Natural killer cell (primary cell): ENCODE measurements around the gene HTR2C. TPM values are rescaled to one million over a fixed set of nuclear protein-coding genes. Genes with fewer than 3 reads are reported as not detected.
"Not testable (repeated sequence)": the region's sequence is repeated elsewhere in the genome, so short reads cannot be mapped to it uniquely, and the experiment has no call there.

Experiments
- ATAC-seq, 3 donors: fragments of 150-1000 bp in 2 of 3; fragments of 200-7000 bp in 1 of 3; cut with Tn5 transposase; 1 replicate in 1 of 3; 2 replicates in 2 of 3; pipeline ENCODE4 v1.10.0; 2021; ENCODE audit warnings: mild to moderate bottlenecking in 2 of 3, moderate library complexity in 2 of 3
- DNase-seq, 2 donors: peaks; one replicate each; pipeline versions ENCODE4 v3.0.0 to v3.0.0-alpha.2; 2013 to 2021; ENCODE audit warnings: mixed read lengths in 1 of 2
- H3K27ac ChIP-seq: one replicate; pipeline ENCODE4 v1.5.1; 2013; ENCODE audit warnings: mild to moderate bottlenecking, low read length
- H3K27me3 ChIP-seq: one replicate; pipeline ENCODE4 v1.6.1; 2013; ENCODE audit warnings: low read length; ENCODE audit not compliant: control insufficient read depth, insufficient read depth
- H3K36me3 ChIP-seq: one replicate; pipeline ENCODE4 v1.6.1; 2013; ENCODE audit warnings: low read length; ENCODE audit not compliant: control insufficient read depth, insufficient read depth
- H3K4me1 ChIP-seq: one replicate; pipeline ENCODE4 v1.6.1; 2013; ENCODE audit warnings: low read length; ENCODE audit not compliant: control insufficient read depth, insufficient read depth
- H3K4me3 ChIP-seq: one replicate; pipeline ENCODE4 v1.5.1; 2013; ENCODE audit warnings: low read length
- H3K9me3 ChIP-seq: one replicate; pipeline ENCODE4 v1.6.1; 2013; ENCODE audit warnings: low read length; ENCODE audit not compliant: control insufficient read depth, insufficient read depth
- H3K27ac Mint-ChIP-seq, 2 donors: one replicate each; pipeline ENCODE4 v1.8.0; 2022; ENCODE audit warnings: mild to moderate bottlenecking in 2 of 2, mixed read lengths in 2 of 2, moderate library complexity in 1 of 2
- H3K27me3 Mint-ChIP-seq, 2 donors: one replicate each; pipeline ENCODE4 v1.8.0; 2022; ENCODE audit warnings: low read depth in 2 of 2, mixed read lengths in 2 of 2
- H3K36me3 Mint-ChIP-seq: one replicate; pipeline ENCODE4 v1.8.0; 2022; ENCODE audit warnings: mixed read lengths
- H3K4me1 Mint-ChIP-seq, 2 donors: one replicate each; pipeline ENCODE4 v1.8.0; 2022; ENCODE audit warnings: mixed read lengths in 2 of 2
- H3K4me3 Mint-ChIP-seq: one replicate; pipeline ENCODE4 v1.8.0; 2022; ENCODE audit warnings: mild to moderate bottlenecking, moderate library complexity, mixed read lengths
- H3K9me3 Mint-ChIP-seq, 2 donors: one replicate each; pipeline ENCODE4 v1.8.0; 2022; ENCODE audit warnings: mixed read lengths in 2 of 2
- CTCF ChIP-seq: fragments of 200-600 bp; IDR thresholded peaks from one replicate; pipeline ENCODE4 v1.8.0; 2022; ENCODE audit warnings: antibody characterized with exemption
- WGBS: methylation state at CpG from one replicate; pipeline ENCODE4 v1.1.7; 2013; ENCODE audit warnings: missing lambda C conversion rate; ENCODE audit not compliant: insufficient coverage; 5-methylcytosine and 5-hydroxymethylcytosine counted together
- intact Hi-C: fragments of 100-400 bp; cut with micrococcal nuclease; formaldehyde crosslinking; loops from one replicate; pipeline ENCODE4 v1.14.2; 2022
- total RNA-seq, 4 donors: library from RNA; stranded (reverse); fragments of 120-200 nt in 1 of 4; gene quantifications; one replicate each; pipeline versions ENCODE4 v1.2.3 to v1.2.4, GENCODE V29; 2013 to 2022

HTR2C gene
- total RNA-seq, 3 donors from 2014 or later (not counting 1 experiment from before 2014, with no cell fraction given), result not detected

GRCh38 chrX:114584983-114585842, 1.3 kb downstream of the HTR2C start:
- Histone ChIP-seq H3K9me3 (peaks cover 3% of the 10 kb centered on the region), H3K27ac (no peak overlapping the region), H3K27me3 (no peaks in the 10 kb centered on the region), H3K4me1 (no peaks in the 10 kb centered on the region), H3K36me3 (no peaks in the 10 kb centered on the region), H3K4me3 (no peak overlapping the region)
- intact Hi-C loops, result no loop called here
- peaks cover 0 to 3% of the 10 kb centered on the region in 2 donors for H3K9me3 Mint-ChIP-seq
- ATAC-seq, result no peak
- H3K27me3 Mint-ChIP-seq, result peaks cover 18 to 44% of the 10 kb centered on the region in 2 donors
- WGBS, result 10% methylated on average over 25 of the region's 27 CpGs
- TF ChIP-seq CTCF, result no peak
- H3K4me3 Mint-ChIP-seq, result no peak overlapping the region
- no peak overlapping the region for H3K27ac Mint-ChIP-seq
- DNase-seq, result no peak
- H3K36me3 Mint-ChIP-seq, result no peaks in the 10 kb centered on the region
- no peaks in the 10 kb centered on the region for H3K4me1 Mint-ChIP-seq

DNA sequence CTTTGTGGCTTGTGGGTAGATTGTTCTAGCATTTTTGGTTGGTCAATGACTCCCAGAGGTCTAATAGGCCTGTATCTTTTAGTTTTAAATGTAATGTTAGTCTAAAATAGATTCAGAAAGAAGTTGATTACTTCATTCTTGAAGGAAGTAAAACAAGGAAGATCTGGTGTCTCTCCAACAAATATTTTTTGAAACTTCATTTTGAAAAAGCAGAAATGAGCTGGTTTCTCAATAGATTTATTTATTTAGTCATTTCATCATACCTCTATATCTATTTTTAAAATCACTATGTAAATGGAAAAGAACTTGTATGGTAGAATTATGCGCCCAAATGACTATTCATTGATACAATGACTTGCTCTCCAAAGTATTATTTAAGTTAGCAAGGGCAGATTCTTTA, 7.2 kb downstream of the HTR2C start:
- no peaks in the 10 kb centered on the region for H3K27me3 Mint-ChIP-seq
- DNase-seq (no peak), ATAC-seq (no peak)
- H3K36me3 Mint-ChIP-seq, result no peaks in the 10 kb centered on the region
- Histone ChIP-seq H3K9me3 (no peaks in the 10 kb centered on the region), H3K4me1 (no peaks in the 10 kb centered on the region), H3K36me3 (no peaks in the 10 kb centered on the region), H3K4me3 (no peak overlapping the region), H3K27me3 (no peaks in the 10 kb centered on the region), H3K27ac (no peak overlapping the region)
- TF ChIP-seq CTCF, result no peak
- H3K4me3 Mint-ChIP-seq, result no peak overlapping the region
- intact Hi-C loops, result no loop called here
- H3K27ac Mint-ChIP-seq, result no peak overlapping the region
- H3K4me1 Mint-ChIP-seq, result no peaks in the 10 kb centered on the region
- H3K9me3 Mint-ChIP-seq, result peaks cover 0 to 5% of the 10 kb centered on the region in 2 donors
- WGBS, result no CpG with 5 or more reads among the region's 1 CpG

- no peaks in the 10 kb centered on the region for H3K36me3 ChIP-seq
- H3K4me3 ChIP-seq, result no peak overlapping the region
- intact Hi-C loops, result no loop called here
- H3K4me1 Mint-ChIP-seq, result no peaks in the 10 kb centered on the region
- H3K9me3 Mint-ChIP-seq, result no peaks in the 10 kb centered on the region
- no peaks in the 10 kb centered on the region for H3K27me3 ChIP-seq
- H3K36me3 Mint-ChIP-seq, result no peaks in the 10 kb centered on the region
- no CpG with 5 or more reads among the region's 1 CpG for WGBS
- no peak for DNase-seq
- H3K27ac Mint-ChIP-seq, result no peak overlapping the region
- no peak for TF ChIP-seq CTCF
- no peak overlapping the region for H3K4me3 Mint-ChIP-seq
- ATAC-seq, result no peak
- H3K27ac ChIP-seq, result no peak overlapping the region
- no peaks in the 10 kb centered on the region for H3K27me3 Mint-ChIP-seq
- no peaks in the 10 kb centered on the region for H3K9me3 ChIP-seq
- no peaks in the 10 kb centered on the region for H3K4me1 ChIP-seq
Observed at GRCh38 chrX:114599305-114599704, 15.4 kb downstream of the HTR2C start.

- no peak for TF ChIP-seq CTCF
- Histone ChIP-seq H3K36me3 (no peaks in the 10 kb centered on the region), H3K4me3 (no peak overlapping the region), H3K9me3 (no peaks in the 10 kb centered on the region), H3K4me1 (no peaks in the 10 kb centered on the region), H3K27me3 (no peaks in the 10 kb centered on the region), H3K27ac (no peak overlapping the region)
- ATAC-seq (no peak), DNase-seq (no peak)
- WGBS, result 42% methylated on average over 1 of the region's 4 CpGs
- Mint-ChIP-seq H3K4me1 (no peaks in the 10 kb centered on the region), H3K27ac (no peak overlapping the region), H3K9me3 (no peaks in the 10 kb centered on the region), H3K27me3 (no peaks in the 10 kb centered on the region), H3K36me3 (no peaks in the 10 kb centered on the region), H3K4me3 (no peak overlapping the region)
- intact Hi-C loops, result no loop called here
Observed at GRCh38 chrX:114599911-114600310, 16.0 kb downstream of the HTR2C start.

DNA sequence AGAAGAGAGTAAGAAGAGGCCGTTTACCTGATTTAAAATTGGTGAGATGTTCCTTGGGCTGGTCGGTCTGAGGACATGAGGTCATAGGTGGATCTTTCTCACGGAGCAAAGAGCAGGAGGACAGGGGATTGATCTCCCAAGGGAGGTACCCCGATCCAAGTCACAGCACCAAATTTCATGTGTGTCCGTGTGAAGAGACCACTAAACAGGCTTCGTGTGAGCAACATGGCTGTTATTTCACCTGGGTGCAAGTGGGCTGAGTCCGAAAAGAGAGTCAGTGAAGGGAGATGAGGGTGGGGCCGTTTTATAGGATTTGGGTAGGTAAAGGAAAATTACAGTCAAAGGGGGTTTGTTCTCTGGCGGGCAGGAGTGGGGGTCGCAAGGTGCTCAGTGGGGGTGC, 22.7 kb downstream of the HTR2C start:
- H3K4me3 ChIP-seq, H3K36me3 ChIP-seq, H3K4me1 Mint-ChIP-seq, H3K4me1 ChIP-seq, H3K9me3 Mint-ChIP-seq, DNase-seq, H3K27ac Mint-ChIP-seq, ATAC-seq, H3K27me3 Mint-ChIP-seq, intact Hi-C loops, H3K9me3 ChIP-seq, H3K4me3 Mint-ChIP-seq, H3K27ac ChIP-seq, H3K36me3 Mint-ChIP-seq, H3K27me3 ChIP-seq: not testable (repeated sequence)
- 86% methylated on average over 6 of the region's 10 CpGs for WGBS
